Activated T-helper 2 cell treated with anti-CD3 and anti-CD28 coated beads, Interferon-gamma antibody, Interleukin-2, Interleukin-4, amounts not matched to agents 10 μg/mL and 5 μg/mL and 100 μg/mL, durations not matched to agents 14 hours and 24 hours and 36 hours (primary cell): ENCODE measurements around the gene TRMT6. TPM values are rescaled to one million over a fixed set of nuclear protein-coding genes. Genes with fewer than 3 reads are reported as not detected.

Experiments
- DNase-seq: peaks from one replicate; pipeline ENCODE4 v3.0.0; 2021; ENCODE audit warnings: low spot score
- H3K27ac Mint-ChIP-seq: one replicate; pipeline ENCODE4 v1.8.0; 2021; ENCODE audit warnings: mixed read lengths
- H3K27me3 Mint-ChIP-seq: one replicate; pipeline ENCODE4 v1.8.0; 2021; ENCODE audit warnings: low read depth, mixed read lengths
- H3K36me3 Mint-ChIP-seq: one replicate; pipeline ENCODE4 v1.8.0; 2021; ENCODE audit warnings: low read depth, mixed read lengths
- H3K4me1 Mint-ChIP-seq: one replicate; pipeline ENCODE4 v1.8.0; 2021; ENCODE audit warnings: low read depth, mixed read lengths
- H3K4me3 Mint-ChIP-seq: one replicate; pipeline ENCODE4 v1.8.0; 2021; ENCODE audit warnings: low read depth, mild to moderate bottlenecking, moderate library complexity, mixed read lengths
- H3K9me3 Mint-ChIP-seq: one replicate; pipeline ENCODE4 v1.8.0; 2021; ENCODE audit warnings: mixed read lengths
- intact Hi-C: fragments of 100-400 bp; cut with micrococcal nuclease; formaldehyde crosslinking; loops from one replicate; pipeline ENCODE4 v1.15.1; 2023
- total RNA-seq: library from RNA; stranded (reverse); gene quantifications from 2 replicates; pipeline ENCODE4 v1.2.3, GENCODE V29; 2022

Gene TRMT6
- total RNA-seq, 1 donor from 2014 or later, result 27.5 TPM

DNA sequence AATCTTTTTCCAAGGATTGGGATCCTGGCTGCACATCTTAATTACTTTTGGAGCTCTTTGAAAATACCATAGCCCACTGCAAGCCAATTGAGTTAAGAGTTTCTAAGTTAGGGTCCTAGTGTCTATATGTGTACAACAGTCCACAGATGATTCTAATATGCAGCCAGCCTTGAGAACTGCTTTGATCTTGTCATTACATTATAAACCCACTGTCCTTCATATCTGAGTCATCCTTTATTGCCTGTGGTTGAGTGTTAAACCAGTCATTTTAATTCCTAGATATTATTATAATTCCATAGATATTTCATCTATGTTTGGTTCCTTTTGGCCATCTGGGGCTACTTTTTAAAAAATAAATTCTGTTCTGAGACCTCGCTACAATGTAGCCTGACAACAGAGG, 24.2 kb upstream of the TRMT6 start:
- no peak overlapping the region for H3K4me3 Mint-ChIP-seq
- peaks cover 51% of the 10 kb centered on the region for H3K36me3 Mint-ChIP-seq
- H3K27me3 Mint-ChIP-seq, result no peaks in the 10 kb centered on the region
- no peaks in the 10 kb centered on the region for H3K9me3 Mint-ChIP-seq
- DNase-seq, result no peak
- intact Hi-C loops, result no loop called here
- no peaks in the 10 kb centered on the region for H3K4me1 Mint-ChIP-seq
- H3K27ac Mint-ChIP-seq, result no peak overlapping the region

GRCh38 chr20:5973971-5974370, 23.6 kb upstream of the TRMT6 start:
- DNase-seq, result no peak
- no peak overlapping the region for H3K4me3 Mint-ChIP-seq
- H3K36me3 Mint-ChIP-seq, result peaks cover 48% of the 10 kb centered on the region
- no peaks in the 10 kb centered on the region for H3K27me3 Mint-ChIP-seq
- H3K9me3 Mint-ChIP-seq, result no peaks in the 10 kb centered on the region
- H3K27ac Mint-ChIP-seq, result no peak overlapping the region
- no peaks in the 10 kb centered on the region for H3K4me1 Mint-ChIP-seq
- intact Hi-C loops, result no loop called here

- no peak for DNase-seq
- intact Hi-C loops, result no loop called here
- H3K4me1 Mint-ChIP-seq, result no peaks in the 10 kb centered on the region
- H3K27me3 Mint-ChIP-seq, result no peaks in the 10 kb centered on the region
- no peak overlapping the region for H3K4me3 Mint-ChIP-seq
- H3K27ac Mint-ChIP-seq, result no peak overlapping the region
- peaks cover 43% of the 10 kb centered on the region for H3K36me3 Mint-ChIP-seq
- no peaks in the 10 kb centered on the region for H3K9me3 Mint-ChIP-seq
Observed at GRCh38 chr20:5973172-5973571, 22.8 kb upstream of the TRMT6 start.

GRCh38 chr20:5971203-5971602, 20.9 kb upstream of the TRMT6 start:
- Mint-ChIP-seq H3K4me1 (peaks cover 2% of the 10 kb centered on the region), H3K4me3 (no peak overlapping the region), H3K9me3 (no peaks in the 10 kb centered on the region), H3K27me3 (no peaks in the 10 kb centered on the region), H3K36me3 (peaks cover 43% of the 10 kb centered on the region), H3K27ac (no peak overlapping the region)
- DNase-seq, result no peak
- intact Hi-C loops, result no loop called here

DNA sequence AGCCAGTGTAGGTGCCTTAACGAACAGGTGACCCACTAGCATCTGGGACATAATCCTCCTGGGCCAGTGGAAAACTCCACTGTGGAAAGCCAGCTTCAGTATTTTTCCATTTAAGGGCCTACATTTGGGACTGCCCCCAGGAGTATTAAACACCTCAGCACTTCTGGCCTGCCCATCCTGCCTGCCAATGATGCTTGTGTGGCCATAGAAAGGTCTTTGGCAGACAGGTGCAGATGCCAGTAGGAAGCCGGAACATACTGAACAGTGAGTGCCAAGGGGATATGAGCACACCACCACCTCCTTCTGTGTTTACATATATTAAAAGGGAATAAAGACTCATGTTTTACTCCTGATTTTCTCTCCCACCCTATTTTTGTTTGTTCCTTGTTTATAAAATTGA, 20.0 kb upstream of the TRMT6 start:
- peaks cover 50% of the 10 kb centered on the region for H3K36me3 Mint-ChIP-seq
- intact Hi-C loops, result no loop called here

DNA sequence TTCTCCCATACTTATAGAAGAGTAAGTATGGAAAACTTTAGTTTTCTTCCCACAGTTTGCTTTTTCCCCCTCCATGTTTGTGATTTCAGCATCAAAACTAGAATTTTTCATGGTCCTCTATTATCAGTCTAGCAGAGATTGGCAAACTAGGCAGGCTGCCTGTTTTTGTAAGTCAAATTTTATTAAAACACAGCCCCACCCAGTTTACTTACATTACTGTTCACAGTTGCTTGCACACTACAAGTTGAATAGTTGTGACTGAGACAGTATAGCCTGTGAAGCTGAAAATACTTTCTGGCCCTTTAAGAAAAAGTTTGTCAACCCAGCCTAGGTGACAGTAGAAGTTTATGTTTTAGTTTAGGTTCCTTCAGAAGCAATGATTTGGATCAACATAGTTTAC, 19.6 kb upstream of the TRMT6 start:
- no peak overlapping the region for H3K27ac Mint-ChIP-seq
- intact Hi-C loops, result no loop called here

More for the DNA sequence above, 20.0 kb upstream of the TRMT6 start:
- Mint-ChIP-seq H3K4me1 (peaks cover 5% of the 10 kb centered on the region), H3K27ac (no peak overlapping the region), H3K27me3 (no peaks in the 10 kb centered on the region), H3K9me3 (no peaks in the 10 kb centered on the region), H3K4me3 (no peak overlapping the region)
- no peak for DNase-seq

DNA sequence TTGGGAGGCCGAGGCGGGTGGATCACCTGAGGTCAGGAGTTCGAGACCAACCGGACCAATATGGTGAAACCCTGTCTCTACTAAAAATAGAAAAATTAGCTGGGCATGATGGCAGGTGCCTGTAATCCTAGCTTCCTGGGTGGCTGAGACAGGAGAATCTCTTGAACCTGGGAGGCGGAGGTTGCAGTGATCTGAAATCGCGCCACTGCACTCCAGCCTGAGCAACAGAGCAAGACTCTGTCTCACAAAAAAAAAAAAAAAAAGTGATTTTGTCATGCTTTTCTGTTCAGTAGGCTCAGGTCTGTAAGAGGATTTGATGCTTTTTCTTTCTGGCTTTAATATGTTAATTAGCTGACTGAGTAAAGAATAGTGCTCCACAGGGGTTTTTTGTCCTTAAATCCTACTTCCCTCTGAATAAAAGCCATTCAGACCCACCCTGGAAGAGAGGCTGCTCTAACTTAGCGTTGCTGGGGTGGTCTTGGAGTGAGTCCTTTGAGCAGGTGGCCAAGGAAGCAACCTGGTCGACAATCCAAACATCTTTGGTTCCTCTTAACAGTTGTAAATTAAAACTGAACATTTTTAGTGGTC, 19.1 kb upstream of the TRMT6 start:
- no peak for DNase-seq
- intact Hi-C loops, result no loop called here
- no peaks in the 10 kb centered on the region for H3K27me3 Mint-ChIP-seq
- no peaks in the 10 kb centered on the region for H3K9me3 Mint-ChIP-seq
- H3K36me3 Mint-ChIP-seq, result peaks cover 58% of the 10 kb centered on the region
- H3K27ac Mint-ChIP-seq, result no peak overlapping the region
- peaks cover 5% of the 10 kb centered on the region for H3K4me1 Mint-ChIP-seq
- no peak overlapping the region for H3K4me3 Mint-ChIP-seq

More for the DNA sequence above, 19.6 kb upstream of the TRMT6 start:
- no peaks in the 10 kb centered on the region for H3K27me3 Mint-ChIP-seq
- H3K4me3 Mint-ChIP-seq, result no peak overlapping the region
- H3K9me3 Mint-ChIP-seq, result no peaks in the 10 kb centered on the region
- H3K36me3 Mint-ChIP-seq, result peaks cover 54% of the 10 kb centered on the region
- peaks cover 5% of the 10 kb centered on the region for H3K4me1 Mint-ChIP-seq
- no peak for DNase-seq

DNA sequence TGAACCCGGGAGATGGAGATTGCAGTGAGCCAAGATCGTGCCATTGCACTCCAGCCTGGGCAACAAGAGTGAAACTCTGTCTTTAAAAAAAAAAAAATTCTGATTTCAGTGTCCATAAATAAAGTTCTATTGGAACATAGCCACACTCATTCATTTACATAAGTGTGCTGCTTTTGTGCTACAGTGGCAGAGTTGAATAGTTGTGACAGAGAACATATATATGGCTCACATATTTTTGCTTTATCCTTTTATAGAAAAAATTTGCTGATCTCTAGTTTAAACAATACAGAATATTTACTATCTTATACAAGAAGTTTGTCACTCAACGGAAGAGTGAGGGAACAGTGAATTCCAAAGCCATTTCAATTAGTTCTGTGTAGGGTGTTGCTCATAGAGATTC, 18.1 kb upstream of the TRMT6 start:
- peaks cover 5% of the 10 kb centered on the region for H3K4me1 Mint-ChIP-seq
- H3K4me3 Mint-ChIP-seq, result no peak overlapping the region
- H3K9me3 Mint-ChIP-seq, result no peaks in the 10 kb centered on the region
- intact Hi-C loops, result no loop called here
- peaks cover 61% of the 10 kb centered on the region for H3K36me3 Mint-ChIP-seq
- no peak for DNase-seq
- H3K27me3 Mint-ChIP-seq, result no peaks in the 10 kb centered on the region
- no peak overlapping the region for H3K27ac Mint-ChIP-seq

DNA sequence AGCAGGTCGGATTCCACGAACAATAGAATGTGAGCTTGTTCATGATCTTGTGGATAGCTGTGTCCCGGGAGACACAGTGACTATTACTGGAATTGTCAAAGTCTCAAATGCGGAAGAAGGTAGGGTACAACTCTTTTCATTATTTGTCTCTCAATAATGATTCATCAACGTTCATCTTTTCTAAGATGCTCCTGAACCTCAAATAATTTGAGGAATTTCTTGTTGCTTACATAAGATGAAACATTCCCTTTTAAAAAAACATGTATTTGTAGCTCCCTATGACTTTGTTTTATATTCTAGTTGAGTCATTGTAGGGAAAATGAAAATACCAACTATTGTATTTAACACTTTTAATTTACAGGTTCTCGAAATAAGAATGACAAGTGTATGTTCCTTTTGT, 17.1 kb upstream of the TRMT6 start:
- H3K36me3 Mint-ChIP-seq, result peaks cover 55% of the 10 kb centered on the region

GRCh38 chr20:5949943-5950270, 426 bp downstream of the TRMT6 start:
- peak overlapping the region; percentile 95 for H3K4me3 Mint-ChIP-seq
- peaks cover 72% of the 10 kb centered on the region for H3K36me3 Mint-ChIP-seq
- DNase-seq, result no peak
- H3K27me3 Mint-ChIP-seq, result no peaks in the 10 kb centered on the region
- H3K4me1 Mint-ChIP-seq, result peaks cover 57% of the 10 kb centered on the region
- no peaks in the 10 kb centered on the region for H3K9me3 Mint-ChIP-seq
- intact Hi-C loops, result loop anchor here (1.0 to 10.0 kb wide), 5 partner anchors 30 to 825 kb away; partner anchors contain the start of gene CDS2
- H3K27ac Mint-ChIP-seq, result peak overlapping the region; percentile 94

More for the DNA sequence above, 17.1 kb upstream of the TRMT6 start:
- Mint-ChIP-seq H3K4me1 (peaks cover 7% of the 10 kb centered on the region), H3K9me3 (no peaks in the 10 kb centered on the region), H3K27me3 (no peaks in the 10 kb centered on the region), H3K4me3 (no peak overlapping the region), H3K27ac (no peak overlapping the region)
- intact Hi-C loops, result no loop called here
- DNase-seq, result no peak

- intact Hi-C loops, result no loop called here
- Mint-ChIP-seq H3K4me3 (peak overlapping the region; percentile 11), H3K4me1 (peaks cover 46% of the 10 kb centered on the region)
Observed at GRCh38 chr20:5947276-5947675, 3.1 kb downstream of the TRMT6 start.

GRCh38 chr20:5945963-5946362, 4.4 kb downstream of the TRMT6 start:
- H3K36me3 Mint-ChIP-seq, result peaks cover 79% of the 10 kb centered on the region
- DNase-seq, result no peak
- no peak overlapping the region for H3K4me3 Mint-ChIP-seq
- no peaks in the 10 kb centered on the region for H3K27me3 Mint-ChIP-seq
- intact Hi-C loops, result no loop called here
- no peaks in the 10 kb centered on the region for H3K9me3 Mint-ChIP-seq
- H3K27ac Mint-ChIP-seq, result no peak overlapping the region
- peaks cover 34% of the 10 kb centered on the region for H3K4me1 Mint-ChIP-seq

More at GRCh38 chr20:5947276-5947675, 3.1 kb downstream of the TRMT6 start:
- Mint-ChIP-seq H3K27me3 (no peaks in the 10 kb centered on the region), H3K27ac (peak overlapping the region; percentile 83), H3K36me3 (peaks cover 73% of the 10 kb centered on the region), H3K9me3 (no peaks in the 10 kb centered on the region)
- DNase-seq, result no peak

DNA sequence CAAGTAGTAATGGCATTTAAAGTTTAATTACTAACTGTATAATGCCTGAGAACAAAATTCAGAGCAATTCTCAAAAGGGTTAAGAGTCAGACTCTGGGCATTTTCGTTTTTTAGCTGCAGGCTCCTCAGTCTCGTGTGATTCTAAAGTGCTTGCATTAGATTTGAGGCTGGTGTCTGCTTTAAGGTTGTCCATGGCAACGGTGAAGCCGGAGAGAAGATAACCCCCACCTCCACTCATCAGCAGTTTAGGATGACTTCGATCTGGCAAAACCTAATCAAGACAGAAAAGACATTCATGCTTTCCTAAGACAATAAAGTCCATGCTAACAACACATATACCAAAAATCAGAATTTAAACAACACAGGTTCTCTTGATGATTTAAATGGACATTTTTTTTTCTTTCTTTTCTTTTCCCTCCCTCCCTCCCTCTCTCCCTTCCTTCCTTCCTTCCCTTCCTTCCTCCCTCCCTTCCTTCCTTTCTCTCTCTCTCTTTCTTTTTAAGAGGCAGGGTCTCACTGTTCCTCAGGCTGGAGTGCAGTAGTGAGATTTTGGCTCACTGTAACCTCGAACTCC, 11.8 kb downstream of the TRMT6 start:
- intact Hi-C loops, result no loop called here
- no peak overlapping the region for H3K4me3 Mint-ChIP-seq
- peaks cover 9% of the 10 kb centered on the region for H3K4me1 Mint-ChIP-seq
- peaks cover 49% of the 10 kb centered on the region for H3K36me3 Mint-ChIP-seq
- no peaks in the 10 kb centered on the region for H3K27me3 Mint-ChIP-seq
- no peaks in the 10 kb centered on the region for H3K9me3 Mint-ChIP-seq
- H3K27ac Mint-ChIP-seq, result no peak overlapping the region
- no peak for DNase-seq
